ENCODE measurements around the gene SLC12A1.
"Not testable (repeated sequence)": the region's sequence is repeated elsewhere in the genome, so short reads cannot be mapped to it uniquely, and the experiment has no call there.

SLC12A1 gene

GRCh38 chr15:48306639-48307038, 100.5 kb downstream of the SLC12A1 start:
- DNase-seq (ENCODE audit: low read depth in 2 of 3, low spot score in 2 of 3): no peak

DNA sequence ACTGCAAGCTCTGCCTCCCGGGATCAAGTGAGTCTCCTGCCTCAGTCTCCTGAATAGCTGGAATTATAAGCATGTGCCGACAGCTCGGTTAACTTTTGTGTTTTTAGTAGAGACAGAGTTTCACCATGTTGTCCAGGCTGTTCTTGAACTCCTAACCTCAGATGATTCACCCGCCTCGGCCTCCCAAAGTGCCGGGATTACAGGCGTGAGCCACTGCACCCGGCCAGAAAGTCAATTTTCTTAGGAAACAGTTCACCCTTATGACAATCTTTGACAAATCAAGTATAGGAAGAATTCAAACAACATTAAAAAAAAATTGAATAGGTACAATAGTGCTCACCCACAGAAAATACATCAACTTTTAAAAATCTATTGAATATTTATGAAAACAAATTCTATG, 101.5 kb downstream of the SLC12A1 start:
- DNase-seq (ENCODE audit: low read depth in 2 of 3, low spot score in 2 of 3): no peak

- no peak for DNase-seq (ENCODE audit: low read depth in 2 of 3, low spot score in 2 of 3)
Measured at GRCh38 chr15:48309740-48310139, 103.6 kb downstream of the SLC12A1 start.

DNA sequence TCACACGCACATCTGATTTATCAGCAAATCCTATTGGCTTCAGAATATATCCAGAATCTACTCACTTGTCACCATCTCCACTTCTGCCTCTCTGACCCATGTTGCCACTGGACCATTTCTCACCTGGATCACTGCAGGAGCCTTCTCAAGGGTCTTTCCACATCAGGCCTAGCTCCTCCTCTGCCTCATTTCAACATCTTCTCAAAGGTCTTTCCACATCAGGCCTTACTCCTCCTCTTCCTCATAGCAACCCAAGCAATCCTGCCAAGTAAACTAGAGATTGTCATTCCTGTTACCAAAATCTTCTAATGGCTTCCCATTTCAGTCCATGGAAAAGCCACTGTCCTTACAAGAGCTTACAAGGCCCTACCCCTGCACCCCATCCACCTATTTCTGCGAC, 107.1 kb downstream of the SLC12A1 start:
- DNase-seq (ENCODE audit: low read depth in 2 of 3, low spot score in 2 of 3): no peak

DNA sequence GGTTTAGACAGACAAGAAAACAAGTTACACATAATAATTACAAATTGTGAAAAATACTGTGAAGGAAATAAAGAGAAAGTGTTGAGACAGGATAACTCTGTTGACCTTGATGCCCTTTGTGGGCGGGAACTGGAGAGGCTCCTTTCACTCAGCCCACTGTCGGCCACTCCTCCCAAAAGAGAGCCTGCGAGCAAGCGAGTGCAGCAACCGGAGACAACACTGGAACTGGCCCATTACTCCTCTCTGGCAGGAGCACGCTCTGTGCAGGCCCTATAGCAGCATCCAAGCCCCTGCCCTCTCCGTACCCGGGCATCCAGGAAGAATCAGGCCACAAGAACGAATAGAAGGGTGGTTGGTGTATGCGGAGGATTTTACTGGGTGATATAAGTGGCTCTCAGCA, 108.9 kb downstream of the SLC12A1 start:
- no peak for DNase-seq (ENCODE audit: low read depth in 2 of 3, low spot score in 2 of 3)

GRCh38 chr15:48317221-48317620, 111.1 kb downstream of the SLC12A1 start:
- no peak for DNase-seq (ENCODE audit: low read depth in 2 of 3, low spot score in 2 of 3)

DNA sequence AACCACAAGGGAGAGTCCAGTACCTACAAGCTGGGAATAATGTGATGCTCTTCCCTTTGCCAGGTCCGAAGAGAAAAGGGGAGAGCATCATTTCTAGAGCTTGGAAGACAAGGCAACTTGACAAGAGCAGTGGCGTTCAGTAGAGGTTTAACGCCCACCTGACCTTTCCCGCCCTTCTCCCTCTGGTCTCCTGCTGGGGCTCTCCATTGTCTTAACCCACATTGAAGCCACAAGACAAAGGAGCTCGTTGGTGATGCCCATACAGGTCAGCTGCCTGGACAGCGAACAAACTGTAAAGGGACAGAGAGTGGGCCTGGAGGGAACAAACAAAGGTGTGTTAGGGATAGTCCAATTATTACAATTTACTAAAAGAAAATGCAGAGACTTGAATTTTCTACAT, 112.0 kb downstream of the SLC12A1 start:
- no peak for DNase-seq (ENCODE audit: low read depth in 2 of 3, low spot score in 2 of 3)

- no peak for DNase-seq (ENCODE audit: low read depth in 2 of 3, low spot score in 2 of 3)
Measured at GRCh38 chr15:48323294-48323693, 117.2 kb downstream of the SLC12A1 start.

- DNase-seq (ENCODE audit: low read depth in 2 of 3, low spot score in 2 of 3): no peak
Measured at GRCh38 chr15:48324949-48325348, 118.8 kb downstream of the SLC12A1 start.

DNA sequence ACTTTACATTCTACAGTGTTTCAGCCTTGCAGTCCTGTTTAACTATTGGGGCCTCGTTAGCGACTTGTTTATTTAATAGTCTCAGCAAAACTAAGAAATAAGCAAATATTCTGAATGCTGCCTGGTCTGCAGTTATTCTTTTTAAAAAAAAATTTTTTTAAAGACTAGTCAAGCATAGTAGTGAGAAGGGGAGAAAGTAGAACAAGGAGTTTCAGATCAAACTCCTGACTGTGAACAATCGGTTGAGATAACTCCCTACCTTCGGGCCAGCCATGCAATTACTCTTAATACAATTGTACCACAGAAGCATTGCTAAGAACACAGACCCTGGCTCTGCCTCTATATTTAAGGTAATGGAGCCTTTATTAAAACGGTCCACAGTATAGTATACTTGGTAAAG, 119.3 kb downstream of the SLC12A1 start:
- DNase-seq (ENCODE audit: low read depth in 2 of 3, low spot score in 2 of 3): no peak

DNA sequence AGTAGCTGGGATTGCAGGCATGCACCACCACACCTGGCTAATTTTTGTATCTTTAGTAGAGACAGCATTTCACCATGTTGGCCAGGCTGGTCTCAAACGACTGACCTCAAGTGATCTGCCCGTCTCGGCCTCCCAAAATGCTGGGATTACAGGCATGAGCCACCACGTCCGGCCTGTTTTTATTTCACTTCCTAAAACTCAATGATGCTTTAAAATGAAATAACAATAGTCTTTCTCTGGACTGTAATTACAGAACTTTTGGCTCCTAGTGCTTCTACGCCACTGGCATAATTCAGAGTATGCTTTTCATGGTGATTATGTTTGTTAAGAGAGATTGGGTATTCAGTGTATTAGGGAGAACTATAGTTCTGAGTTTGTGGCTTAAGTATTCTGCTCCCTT, 120.1 kb downstream of the SLC12A1 start:
- DNase-seq (ENCODE audit: low read depth in 2 of 3, low spot score in 2 of 3): not testable (repeated sequence)

DNA sequence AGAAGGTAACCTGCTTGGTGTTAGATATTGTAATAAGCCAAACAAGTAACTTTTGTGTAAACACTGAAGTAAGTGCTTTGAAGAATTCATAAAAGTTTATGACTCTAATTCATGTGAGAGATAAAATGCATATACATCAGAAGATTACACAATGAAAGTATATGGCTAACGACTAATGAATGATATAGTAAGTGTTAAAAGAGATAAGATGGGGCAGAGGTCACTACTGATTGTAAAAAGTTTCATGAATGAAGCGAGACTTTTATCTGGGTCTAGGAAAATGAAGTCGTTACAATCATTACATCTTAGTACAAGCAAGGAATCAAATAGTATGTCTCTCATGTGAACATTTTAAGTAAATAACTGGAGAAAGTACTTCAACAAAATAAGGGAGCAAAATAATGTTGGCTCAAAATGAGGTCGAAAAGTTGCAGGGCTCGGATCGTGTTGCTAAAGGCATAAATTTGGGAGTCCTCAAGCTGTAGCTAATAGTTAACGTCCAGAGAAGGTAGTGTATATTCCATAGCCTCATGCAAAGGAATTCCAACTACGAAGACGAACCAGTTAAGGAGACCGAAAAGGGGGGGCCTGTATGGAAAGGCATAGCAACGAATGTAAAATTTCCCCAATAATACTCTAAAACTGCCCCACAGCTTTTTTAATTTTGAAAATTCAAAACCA, 124.1 kb downstream of the SLC12A1 start:
- no peak for DNase-seq (ENCODE audit: low read depth in 2 of 3, low spot score in 2 of 3)

DNA sequence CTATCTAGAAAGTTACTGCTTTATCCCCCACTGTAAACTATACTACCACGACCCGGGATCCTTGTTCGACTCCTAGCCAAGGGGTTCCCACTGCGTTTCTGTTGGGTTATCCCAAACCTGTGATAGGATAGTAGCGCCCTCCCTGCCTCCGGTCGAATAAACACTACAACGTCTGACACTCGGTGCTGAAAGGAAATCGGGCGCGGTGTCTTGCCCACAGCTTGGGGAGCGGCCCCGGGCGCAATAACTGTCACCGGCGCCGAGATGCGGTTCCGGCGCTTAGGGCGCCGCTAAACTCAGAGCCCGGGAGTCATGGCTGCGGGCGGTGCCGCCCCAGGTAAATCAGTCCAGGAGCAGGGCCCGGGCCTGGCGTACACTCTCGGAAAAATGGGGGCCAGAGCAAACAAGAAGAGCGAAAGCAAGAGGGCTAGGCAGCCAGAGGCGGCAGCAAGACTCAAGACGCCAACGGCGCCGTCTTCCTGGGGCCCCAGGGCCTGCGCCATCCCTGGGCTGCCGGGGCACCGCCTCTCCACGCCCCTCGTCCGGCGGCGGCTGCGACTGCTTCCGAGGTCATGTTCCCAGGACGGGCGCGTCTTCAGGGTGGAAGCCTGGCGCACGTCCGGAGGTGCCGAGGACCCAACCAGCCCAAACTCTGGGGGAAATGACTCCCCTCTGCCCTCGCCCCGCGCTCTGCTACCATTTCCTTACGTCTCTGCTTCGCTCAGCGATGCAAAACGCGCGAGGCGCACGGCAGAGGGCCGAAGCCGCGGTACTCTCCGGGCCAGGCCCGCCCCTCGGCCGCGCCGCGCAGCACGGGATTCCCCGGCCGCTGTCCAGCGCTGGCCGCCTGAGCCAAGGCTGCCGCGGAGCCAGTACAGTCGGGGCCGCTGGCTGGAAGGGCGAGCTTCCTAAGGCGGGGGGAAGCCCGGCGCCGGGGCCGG, 125.0 kb downstream of the SLC12A1 start, which contains the start of gene DUT:
TSS of gene DUT (plus strand) at position 575 of the 941 bp plus-strand sequence. CDS start at position 662, 87 bp downstream.
- peak; percentile 55 to 69 (median 57) for DNase-seq (ENCODE audit: low read depth in 2 of 3, low spot score in 2 of 3)

DNA sequence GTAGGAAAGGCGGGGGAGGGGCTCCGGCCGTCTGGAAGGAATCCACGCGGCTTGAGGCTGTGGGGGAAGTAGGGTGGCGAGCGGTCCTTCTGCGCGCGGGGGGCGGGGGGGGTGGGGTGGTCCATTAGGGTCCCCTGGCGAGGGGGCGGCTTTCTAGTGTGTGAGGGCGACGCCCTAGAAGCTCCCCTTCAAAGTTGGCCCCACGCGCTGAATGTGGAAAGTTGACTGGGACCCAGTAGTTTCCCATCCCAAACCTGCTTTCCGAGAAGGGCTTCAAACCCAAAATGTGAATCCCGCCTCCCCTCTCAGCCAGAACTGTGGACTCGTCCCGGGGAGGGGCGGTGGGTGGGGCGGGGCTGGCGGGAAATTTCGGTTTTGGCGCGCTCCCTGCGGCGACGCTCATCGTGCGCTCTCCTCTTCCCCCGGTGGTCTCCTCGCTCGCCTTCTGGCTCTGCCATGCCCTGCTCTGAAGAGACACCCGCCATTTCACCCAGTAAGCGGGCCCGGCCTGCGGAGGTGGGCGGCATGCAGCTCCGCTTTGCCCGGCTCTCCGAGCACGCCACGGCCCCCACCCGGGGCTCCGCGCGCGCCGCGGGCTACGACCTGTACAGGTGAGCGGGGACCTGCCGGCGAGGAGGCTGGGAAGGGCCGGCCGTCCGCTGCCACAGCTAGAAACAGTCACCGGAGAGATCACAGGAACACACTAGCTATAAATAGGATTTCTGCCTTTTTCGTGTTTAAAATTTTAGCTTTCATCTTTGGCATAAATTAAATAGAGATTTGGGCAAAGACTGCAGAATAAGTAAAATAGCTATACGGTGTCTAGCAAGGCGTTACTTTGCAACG, 125.9 kb downstream of the SLC12A1 start:
- peak in 2 of 3 experiments; percentile 57 to 65 for DNase-seq (ENCODE audit: low read depth in 2 of 3, low spot score in 2 of 3)

DNA sequence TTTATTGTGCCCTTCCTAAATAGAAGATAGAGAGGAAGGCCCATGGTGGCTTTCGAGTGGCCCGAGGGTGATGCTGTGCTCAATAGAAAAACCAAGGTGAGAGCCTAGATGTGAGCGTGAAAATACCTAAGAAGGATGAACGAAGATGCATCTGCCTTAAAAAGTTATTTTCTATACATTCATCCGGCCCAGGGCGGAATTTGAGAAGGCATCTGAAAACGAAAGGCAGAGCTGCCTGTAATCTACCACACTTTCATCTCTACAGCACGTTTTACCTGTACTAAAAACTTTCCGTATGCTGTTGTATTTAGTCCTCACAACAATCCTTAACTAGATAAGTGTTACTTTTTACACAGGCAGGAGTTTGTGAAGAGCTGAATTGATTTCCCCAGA, 126.5 kb downstream of the SLC12A1 start:
- no peak for DNase-seq (ENCODE audit: low read depth in 2 of 3, low spot score in 2 of 3)

DNA sequence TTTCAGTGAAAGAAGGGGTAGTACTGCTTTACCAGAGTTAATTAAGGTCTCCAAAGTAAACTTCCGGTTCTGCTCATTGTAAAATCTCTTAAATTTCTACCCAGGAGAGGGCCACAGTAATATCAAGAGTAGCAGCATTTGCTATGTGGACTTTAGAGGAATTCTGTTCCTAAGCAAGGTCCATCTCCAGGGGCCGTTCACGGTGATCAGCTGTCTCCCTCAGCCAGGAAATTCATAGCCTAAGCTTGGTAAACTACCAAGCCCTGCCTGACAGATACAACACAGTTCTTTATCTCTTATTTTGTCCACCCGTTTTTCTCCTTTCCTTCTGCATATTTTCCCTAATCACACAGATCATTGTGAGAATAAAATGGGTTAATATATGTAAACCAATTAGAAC, 127.4 kb downstream of the SLC12A1 start:
- DNase-seq (ENCODE audit: low read depth in 2 of 3, low spot score in 2 of 3): no peak

- no peak for DNase-seq (ENCODE audit: low read depth in 2 of 3, low spot score in 2 of 3)
Measured at GRCh38 chr15:48334260-48334659, 128.2 kb downstream of the SLC12A1 start.

GRCh38 chr15:48336940-48337339, 130.8 kb downstream of the SLC12A1 start:
- DNase-seq (ENCODE audit: low read depth in 2 of 3, low spot score in 2 of 3): no peak

DNA sequence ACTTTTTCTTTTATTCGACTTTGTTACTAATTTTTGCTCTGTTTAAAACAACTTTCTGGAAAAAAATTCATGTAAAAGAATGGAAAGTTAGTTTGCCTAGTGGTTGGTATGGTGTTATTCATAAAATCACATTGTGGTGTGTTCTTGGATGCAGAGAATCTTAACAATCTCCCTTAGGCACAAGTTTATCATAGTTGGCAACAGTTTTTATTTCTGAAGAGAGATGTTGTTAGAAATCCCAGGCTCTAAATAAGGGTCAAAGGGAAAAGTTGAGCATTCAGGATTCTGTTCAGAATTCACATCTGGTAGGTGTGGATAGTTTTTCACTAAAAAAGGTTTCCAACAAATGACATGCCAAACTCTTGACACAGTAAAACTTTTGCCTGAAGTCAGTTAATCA, 131.5 kb downstream of the SLC12A1 start:
- no peak for DNase-seq (ENCODE audit: low read depth in 2 of 3, low spot score in 2 of 3)

DNA sequence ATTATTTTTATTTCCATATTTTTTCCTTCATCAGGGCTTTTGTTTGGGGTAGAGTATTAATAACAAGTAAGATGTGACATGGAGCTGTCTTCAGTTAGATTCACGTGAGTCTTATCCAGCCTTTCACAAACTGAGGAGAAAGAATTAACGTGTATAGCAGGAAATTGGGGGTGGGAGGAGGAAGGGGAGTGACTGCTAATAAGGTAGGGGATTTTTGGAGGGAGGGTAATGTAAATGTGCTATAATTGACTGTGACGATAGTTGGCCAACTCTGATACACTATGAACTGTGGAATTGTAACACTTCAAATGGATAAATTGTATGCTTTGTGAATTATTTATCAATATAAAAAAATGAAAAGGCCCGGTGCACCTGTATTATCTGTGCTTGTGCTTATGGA, 134.0 kb downstream of the SLC12A1 start:
- no peak for DNase-seq (ENCODE audit: low read depth in 2 of 3, low spot score in 2 of 3)

- no peak for DNase-seq (ENCODE audit: low read depth in 2 of 3, low spot score in 2 of 3)
Measured at GRCh38 chr15:48343865-48344264, 137.8 kb downstream of the SLC12A1 start.
